Inflammatory macrophage treated with lipopolysaccharide for 4 hours (primary cell): ENCODE measurements around the gene GNAO1.
A peak's percentile ranks its signal among the peaks of the same experiment; 100 is the strongest.
"Not testable (repeated sequence)": the region's sequence is repeated elsewhere in the genome, so short reads cannot be mapped to it uniquely, and the experiment has no call there.

Source experiments
- DNase-seq: peaks from one replicate; pipeline ENCODE4 v3.0.0-alpha.2; 2020

The GNAO1 gene

GRCh38 chr16:56369202-56369601 is 177.9 kb downstream of the GNAO1 start:
- no peak for DNase-seq

- DNase-seq, result no peak
Measured at GRCh38 chr16:56370185-56370874, 179.0 kb downstream of the GNAO1 start.

GRCh38 chr16:56370875-56371659 is 179.8 kb downstream of the GNAO1 start:
- DNase-seq, result no peak

GRCh38 chr16:56371660-56371937 is 180.3 kb downstream of the GNAO1 start:
- no peak for DNase-seq

- DNase-seq, result no peak
Measured at GRCh38 chr16:56372013-56372634, 180.8 kb downstream of the GNAO1 start.

GRCh38 chr16:56373003-56373402 is 181.7 kb downstream of the GNAO1 start:
- no peak for DNase-seq

- not testable (repeated sequence) for DNase-seq
Measured at GRCh38 chr16:56375792-56376191, 184.5 kb downstream of the GNAO1 start.

- not testable (repeated sequence) for DNase-seq
Measured at GRCh38 chr16:56379044-56379443, 187.8 kb downstream of the GNAO1 start.

GRCh38 chr16:56380778-56381485 is 189.6 kb downstream of the GNAO1 start:
- DNase-seq, result peak; percentile 57

- DNase-seq, result no peak
Measured at GRCh38 chr16:56382459-56382858, 191.2 kb downstream of the GNAO1 start.

GRCh38 chr16:56382901-56383355 is 191.6 kb downstream of the GNAO1 start:
- no peak for DNase-seq

GRCh38 chr16:56384074-56384721 is 192.9 kb downstream of the GNAO1 start:
- DNase-seq, result no peak

GRCh38 chr16:56387396-56387795 is 196.1 kb downstream of the GNAO1 start:
- no peak for DNase-seq

- DNase-seq, result no peak
Measured at GRCh38 chr16:56388209-56388608, 196.9 kb downstream of the GNAO1 start.

- DNase-seq, result no peak
Measured at GRCh38 chr16:56389554-56389953, 198.3 kb downstream of the GNAO1 start.

- not testable (repeated sequence) for DNase-seq
Measured at GRCh38 chr16:56396724-56397123, 205.4 kb downstream of the GNAO1 start.

- no peak for DNase-seq
Measured at GRCh38 chr16:56399047-56399446, 207.8 kb downstream of the GNAO1 start.

GRCh38 chr16:56399486-56399885 is 208.2 kb downstream of the GNAO1 start:
- no peak for DNase-seq

- DNase-seq, result no peak
Measured at GRCh38 chr16:56400458-56400857, 209.2 kb downstream of the GNAO1 start.

GRCh38 chr16:56401482-56401881 is 210.2 kb downstream of the GNAO1 start:
- no peak for DNase-seq

- no peak for DNase-seq
Measured at GRCh38 chr16:56405977-56406672, 214.8 kb downstream of the GNAO1 start.
